NCI-H526 treated with DMSO at 0.1 percent for 48 hours (cell line): ENCODE results near the gene UNC119B.

Source experiments
- DNase-seq: peaks from one replicate; lab custom pipeline; 2025; lab: John Stamatoyannopoulos, UW

Gene UNC119B

GRCh38 chr12:120688527-120689071 is 21.7 kb upstream of the UNC119B start:
- DNase-seq = no peak

GRCh38 chr12:120689397-120690082 is 20.7 kb upstream of the UNC119B start:
- DNase-seq = no peak

GRCh38 chr12:120690083-120690450 is 20.2 kb upstream of the UNC119B start:
- DNase-seq = no peak

- no peak for DNase-seq
Observed at GRCh38 chr12:120690978-120691377, 19.3 kb upstream of the UNC119B start.

- DNase-seq = no peak
Observed at GRCh38 chr12:120692524-120693033, 17.7 kb upstream of the UNC119B start.

- DNase-seq = no peak
Observed at GRCh38 chr12:120693848-120694247, 16.4 kb upstream of the UNC119B start.

GRCh38 chr12:120696626-120697025 is 13.6 kb upstream of the UNC119B start:
- DNase-seq = no peak

GRCh38 chr12:120697344-120697743 is 12.9 kb upstream of the UNC119B start:
- no peak for DNase-seq

GRCh38 chr12:120698665-120699064 is 11.6 kb upstream of the UNC119B start:
- DNase-seq = no peak

GRCh38 chr12:120699553-120699952 is 10.7 kb upstream of the UNC119B start:
- DNase-seq = no peak

GRCh38 chr12:120700886-120701285 is 9.4 kb upstream of the UNC119B start:
- no peak for DNase-seq

- no peak for DNase-seq
Observed at GRCh38 chr12:120702637-120703036, 7.6 kb upstream of the UNC119B start.

- DNase-seq = no peak
Observed at GRCh38 chr12:120703311-120703942, 6.8 kb upstream of the UNC119B start.

GRCh38 chr12:120705618-120706017 is 4.6 kb upstream of the UNC119B start:
- DNase-seq = no peak

- no peak for DNase-seq
Observed at GRCh38 chr12:120706029-120706428, 4.2 kb upstream of the UNC119B start.

- DNase-seq = no peak
Observed at GRCh38 chr12:120708651-120709050, 1.6 kb upstream of the UNC119B start.

- no peak for DNase-seq
Observed at GRCh38 chr12:120710805-120711296, 593 bp downstream of the UNC119B start.

GRCh38 chr12:120711411-120711810 is 1.2 kb downstream of the UNC119B start:
- DNase-seq = peak; percentile 19

GRCh38 chr12:120712610-120713009 is 2.4 kb downstream of the UNC119B start:
- no peak for DNase-seq

GRCh38 chr12:120713861-120714482 is 3.7 kb downstream of the UNC119B start:
- peak; percentile 60 for DNase-seq

- DNase-seq = no peak
Observed at GRCh38 chr12:120718055-120718454, 7.8 kb downstream of the UNC119B start.

- DNase-seq = no peak
Observed at GRCh38 chr12:120719072-120719471, 8.8 kb downstream of the UNC119B start.
